Measurements from ENCODE around the gene SPN.

The SPN gene

DNA sequence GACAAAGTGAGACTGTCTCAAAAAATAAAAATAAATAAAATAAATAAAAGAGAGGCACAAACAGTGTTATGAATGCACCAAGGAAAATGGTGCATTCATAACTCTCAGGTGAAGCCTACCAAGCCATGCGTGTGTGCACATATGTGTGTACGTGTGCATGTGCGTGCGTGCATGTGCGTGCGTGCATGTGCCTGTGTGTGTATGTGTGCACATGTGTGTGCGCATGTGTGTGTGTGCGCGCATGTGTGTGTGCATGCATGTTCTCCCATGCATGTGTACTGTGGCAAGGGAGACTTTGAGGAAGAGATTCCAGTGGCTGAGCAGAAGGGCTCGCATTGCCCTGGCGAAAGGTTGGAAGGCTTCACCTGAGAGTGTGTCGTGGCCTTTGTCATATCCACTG, 4.7 kb downstream of the SPN start:
- ChIA-PET POLR2A (interaction anchor here (0.5 kb wide), 1 partner anchor 27 kb away, joined by 4 read pairs; no protein-coding TSS in a partner anchor), CTCF (interaction anchor here (0.9 kb wide), 1 partner anchor 10 kb away, joined by 3 read pairs; no protein-coding TSS in a partner anchor)
- H3K9me3 ChIP-seq (ENCODE audit: control insufficient read depth, insufficient read depth, low read depth, low read length): no peaks in the 10 kb centered on the region
- H3K36me3 ChIP-seq (ENCODE audit: control insufficient read depth in 2 of 2, insufficient read depth in 1 of 2, low read length in 2 of 2): no peaks in the 10 kb centered on the region
- H3K27ac ChIP-seq (ENCODE audit: extremely low read depth, low read depth, low read length): no peak overlapping the region
- H3K4me3 ChIP-seq (ENCODE audit: low read depth, low read length): no peak overlapping the region
- H3K4me1 ChIP-seq (ENCODE audit: control insufficient read depth, insufficient read depth, low read length): no peaks in the 10 kb centered on the region
- TF ChIP-seq ZNF624 (tag by site-specific recombination; IDR thresholded peaks at IDR 0.05) (no peak), CTCF (tag by site-specific recombination; IDR thresholded peaks at IDR 0.05) (no peak), ZNF664 (tag by site-specific recombination; IDR thresholded peaks at IDR 0.05) (no peak)
- TF ChIP-seq, protein P1, sequence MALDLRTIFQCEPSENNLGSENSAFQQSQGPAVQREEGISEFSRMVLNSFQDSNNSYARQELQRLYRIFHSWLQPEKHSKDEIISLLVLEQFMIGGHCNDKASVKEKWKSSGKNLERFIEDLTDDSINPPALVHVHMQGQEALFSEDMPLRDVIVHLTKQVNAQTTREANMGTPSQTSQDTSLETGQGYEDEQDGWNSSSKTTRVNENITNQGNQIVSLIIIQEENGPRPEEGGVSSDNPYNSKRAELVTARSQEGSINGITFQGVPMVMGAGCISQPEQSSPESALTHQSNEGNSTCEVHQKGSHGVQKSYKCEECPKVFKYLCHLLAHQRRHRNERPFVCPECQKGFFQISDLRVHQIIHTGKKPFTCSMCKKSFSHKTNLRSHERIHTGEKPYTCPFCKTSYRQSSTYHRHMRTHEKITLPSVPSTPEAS (tag by site-specific recombination; IDR thresholded peaks at IDR 0.05): peak; percentile 69

- TF ChIP-seq ZNF585B (tag by site-specific recombination; IDR thresholded peaks at IDR 0.05) (no peak), ZNF24 (tag by site-specific recombination; IDR thresholded peaks at IDR 0.05) (0 out of 2 replicates have a peak, but pooled peaks have one; percentile 38), BCL11A (tag by site-specific recombination; IDR thresholded peaks at IDR 0.05; ENCODE audit: low read depth) (no peak)
- TF ChIP-seq, protein P2, sequence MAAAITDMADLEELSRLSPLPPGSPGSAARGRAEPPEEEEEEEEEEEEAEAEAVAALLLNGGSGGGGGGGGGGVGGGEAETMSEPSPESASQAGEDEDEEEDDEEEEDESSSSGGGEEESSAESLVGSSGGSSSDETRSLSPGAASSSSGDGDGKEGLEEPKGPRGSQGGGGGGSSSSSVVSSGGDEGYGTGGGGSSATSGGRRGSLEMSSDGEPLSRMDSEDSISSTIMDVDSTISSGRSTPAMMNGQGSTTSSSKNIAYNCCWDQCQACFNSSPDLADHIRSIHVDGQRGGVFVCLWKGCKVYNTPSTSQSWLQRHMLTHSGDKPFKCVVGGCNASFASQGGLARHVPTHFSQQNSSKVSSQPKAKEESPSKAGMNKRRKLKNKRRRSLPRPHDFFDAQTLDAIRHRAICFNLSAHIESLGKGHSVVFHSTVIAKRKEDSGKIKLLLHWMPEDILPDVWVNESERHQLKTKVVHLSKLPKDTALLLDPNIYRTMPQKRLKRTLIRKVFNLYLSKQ (tag by site-specific recombination; IDR thresholded peaks at IDR 0.05; ENCODE audit: borderline replicate concordance): no peak
- CTCF ChIA-PET: no interaction called here
- Histone ChIP-seq H3K27ac (ENCODE audit: extremely low read depth, low read depth, low read length) (no peak overlapping the region), H3K4me1 (ENCODE audit: control insufficient read depth, insufficient read depth, low read length) (no peaks in the 10 kb centered on the region), H3K4me3 (ENCODE audit: low read depth, low read length) (no peak overlapping the region), H3K9me3 (ENCODE audit: control insufficient read depth, insufficient read depth, low read depth, low read length) (no peaks in the 10 kb centered on the region), H3K36me3 (ENCODE audit: control insufficient read depth in 2 of 2, insufficient read depth in 1 of 2, low read length in 2 of 2) (no peaks in the 10 kb centered on the region)
- POLR2A ChIA-PET: interaction anchor here (0.5 kb wide), 1 partner anchor 27 kb away, joined by 4 read pairs; no protein-coding TSS in a partner anchor
Observed at GRCh38 chr16:29668267-29668666, 5.2 kb downstream of the SPN start.

DNA sequence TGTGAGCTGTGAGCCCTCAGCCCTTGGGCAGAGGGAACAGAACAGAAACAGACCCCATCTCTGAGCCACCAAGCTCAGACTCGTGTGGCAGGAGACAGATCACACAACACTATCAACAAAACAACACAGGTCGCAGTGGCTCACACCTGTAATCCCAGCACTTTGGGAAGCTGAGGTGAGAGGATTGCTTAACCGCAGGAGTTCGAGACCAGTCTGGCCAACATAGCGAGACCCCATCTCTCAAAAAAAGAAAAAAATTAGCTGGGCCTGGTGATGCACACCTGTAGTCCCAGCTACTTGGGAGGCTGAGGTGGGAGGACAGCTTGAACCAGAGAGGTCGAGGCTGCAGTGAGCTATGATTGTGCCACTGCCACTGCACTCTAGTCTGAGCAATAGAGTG, 10.5 kb downstream of the SPN start:
- no peaks in the 10 kb centered on the region for H3K9me3 ChIP-seq (ENCODE audit: control insufficient read depth, insufficient read depth, low read depth, low read length)
- POLR2A ChIA-PET: no interaction called here
- no peaks in the 10 kb centered on the region for H3K4me1 ChIP-seq (ENCODE audit: control insufficient read depth, insufficient read depth, low read length)
- H3K36me3 ChIP-seq (ENCODE audit: control insufficient read depth in 2 of 2, insufficient read depth in 1 of 2, low read length in 2 of 2): no peaks in the 10 kb centered on the region
- TF ChIP-seq ZNF501 (tag by site-specific recombination; IDR thresholded peaks at IDR 0.05) (no peak), ZNF121 (tag by site-specific recombination; IDR thresholded peaks at IDR 0.05) (peak; percentile 68; the same call in 1 of the 2 replicates)
- H3K27ac ChIP-seq (ENCODE audit: extremely low read depth, low read depth, low read length): no peak overlapping the region
- CTCF ChIA-PET: no interaction called here
- no peak overlapping the region for H3K4me3 ChIP-seq (ENCODE audit: low read depth, low read length)

GRCh38 chr16:29674188-29674587, 11.1 kb downstream of the SPN start:
- H3K9me3 ChIP-seq (ENCODE audit: control insufficient read depth, insufficient read depth, low read depth, low read length): no peaks in the 10 kb centered on the region
- H3K4me1 ChIP-seq (ENCODE audit: control insufficient read depth, insufficient read depth, low read length): peaks cover under 1% of the 10 kb centered on the region; the same call in 1 of the 2 replicates
- CTCF ChIA-PET: no interaction called here
- H3K4me3 ChIP-seq (ENCODE audit: low read depth, low read length): no peak overlapping the region
- no peak overlapping the region for H3K27ac ChIP-seq (ENCODE audit: extremely low read depth, low read depth, low read length)
- POLR2A ChIA-PET: no interaction called here
- no peaks in the 10 kb centered on the region for H3K36me3 ChIP-seq (ENCODE audit: control insufficient read depth in 2 of 2, insufficient read depth in 1 of 2, low read length in 2 of 2)
- TF ChIP-seq, protein P3, sequence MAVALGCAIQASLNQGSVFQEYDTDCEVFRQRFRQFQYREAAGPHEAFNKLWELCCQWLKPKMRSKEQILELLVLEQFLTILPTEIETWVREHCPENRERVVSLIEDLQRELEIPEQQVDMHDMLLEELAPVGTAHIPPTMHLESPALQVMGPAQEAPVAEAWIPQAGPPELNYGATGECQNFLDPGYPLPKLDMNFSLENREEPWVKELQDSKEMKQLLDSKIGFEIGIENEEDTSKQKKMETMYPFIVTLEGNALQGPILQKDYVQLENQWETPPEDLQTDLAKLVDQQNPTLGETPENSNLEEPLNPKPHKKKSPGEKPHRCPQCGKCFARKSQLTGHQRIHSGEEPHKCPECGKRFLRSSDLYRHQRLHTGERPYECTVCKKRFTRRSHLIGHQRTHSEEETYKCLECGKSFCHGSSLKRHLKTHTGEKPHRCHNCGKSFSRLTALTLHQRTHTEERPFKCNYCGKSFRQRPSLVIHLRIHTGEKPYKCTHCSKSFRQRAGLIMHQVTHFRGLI (tag by site-specific recombination; IDR thresholded peaks at IDR 0.05): peak; percentile 63; the same call in 1 of the 2 replicates
- peak; percentile 57 for TF ChIP-seq ZFHX2 (tag by site-specific recombination; conservative IDR thresholded peaks at IDR 0.05)
- TF ChIP-seq CTCF (tag by site-specific recombination; IDR thresholded peaks at IDR 0.05): no peak
- no peak for TF ChIP-seq ZNF132 (tag by site-specific recombination; IDR thresholded peaks at IDR 0.05; ENCODE audit: borderline replicate concordance)
- peak; percentile 19; the same call in 1 of the 2 replicates for TF ChIP-seq ZNF335 (tag by site-specific recombination; conservative IDR thresholded peaks at IDR 0.05)
- TF ChIP-seq ZNF350 (tag by site-specific recombination; IDR thresholded peaks at IDR 0.05): no peak
- no peak for TF ChIP-seq ZNF23 (tag by site-specific recombination; IDR thresholded peaks at IDR 0.05; ENCODE audit: borderline replicate concordance)
- TF ChIP-seq ZNF112 (tag by site-specific recombination; IDR thresholded peaks at IDR 0.05): no peak
- peak; percentile 88 for TF ChIP-seq ZBTB20 (tag by site-specific recombination; IDR thresholded peaks at IDR 0.05)
- TF ChIP-seq EGR2 (tag by site-specific recombination; IDR thresholded peaks at IDR 0.05; ENCODE audit: low read depth): peak; percentile 64
